ENCODE results near the gene SPATS1.
A peak's percentile ranks its signal among the peaks of the same experiment; 100 is the strongest.

SPATS1 gene

DNA sequence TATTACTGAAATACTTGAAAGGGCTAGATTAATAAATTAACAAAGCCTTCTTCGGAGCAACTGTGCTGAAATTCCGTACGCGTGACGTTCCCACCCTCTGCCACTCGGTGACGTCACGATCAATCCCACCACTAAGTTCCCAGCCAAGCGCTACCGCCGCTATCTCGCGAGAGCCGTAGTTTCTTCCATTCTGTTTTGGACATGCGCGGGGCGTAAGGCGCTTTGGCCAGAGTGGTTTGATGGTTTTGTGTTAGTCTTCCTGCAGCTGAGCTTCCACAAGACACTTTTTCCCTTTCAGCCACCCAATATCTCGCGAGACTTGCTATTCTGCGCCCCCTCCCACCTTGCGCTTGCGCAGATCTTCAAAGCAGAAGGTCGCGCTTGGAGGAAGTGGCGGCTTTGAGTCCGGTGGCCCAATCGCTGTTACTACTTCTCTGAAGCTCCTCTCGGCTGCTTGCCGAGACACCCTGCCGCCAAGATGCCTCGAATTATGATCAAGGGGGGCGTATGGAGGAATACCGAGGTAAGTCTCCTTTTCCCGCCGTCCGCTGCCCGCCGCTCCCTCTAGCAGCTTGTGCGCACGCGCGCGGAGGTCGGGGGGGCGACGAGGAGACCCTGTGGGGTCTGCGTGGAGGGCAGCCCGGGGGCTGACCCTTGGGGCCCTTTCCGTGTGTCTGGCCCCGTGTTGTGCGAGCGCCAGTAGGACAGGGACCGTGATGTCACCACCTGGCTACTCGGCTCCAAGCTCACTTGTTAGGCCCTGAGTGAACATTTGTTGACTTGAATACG, 45.1 kb downstream of the SPATS1 start, which contains the start of gene CDC5L:
Gene CDC5L, plus strand, starts transcription at position 361 of the 789 bp plus-strand sequence. Its CDS starts 118 bp downstream, at position 479.
- TF ChIP-seq, protein P1, sequence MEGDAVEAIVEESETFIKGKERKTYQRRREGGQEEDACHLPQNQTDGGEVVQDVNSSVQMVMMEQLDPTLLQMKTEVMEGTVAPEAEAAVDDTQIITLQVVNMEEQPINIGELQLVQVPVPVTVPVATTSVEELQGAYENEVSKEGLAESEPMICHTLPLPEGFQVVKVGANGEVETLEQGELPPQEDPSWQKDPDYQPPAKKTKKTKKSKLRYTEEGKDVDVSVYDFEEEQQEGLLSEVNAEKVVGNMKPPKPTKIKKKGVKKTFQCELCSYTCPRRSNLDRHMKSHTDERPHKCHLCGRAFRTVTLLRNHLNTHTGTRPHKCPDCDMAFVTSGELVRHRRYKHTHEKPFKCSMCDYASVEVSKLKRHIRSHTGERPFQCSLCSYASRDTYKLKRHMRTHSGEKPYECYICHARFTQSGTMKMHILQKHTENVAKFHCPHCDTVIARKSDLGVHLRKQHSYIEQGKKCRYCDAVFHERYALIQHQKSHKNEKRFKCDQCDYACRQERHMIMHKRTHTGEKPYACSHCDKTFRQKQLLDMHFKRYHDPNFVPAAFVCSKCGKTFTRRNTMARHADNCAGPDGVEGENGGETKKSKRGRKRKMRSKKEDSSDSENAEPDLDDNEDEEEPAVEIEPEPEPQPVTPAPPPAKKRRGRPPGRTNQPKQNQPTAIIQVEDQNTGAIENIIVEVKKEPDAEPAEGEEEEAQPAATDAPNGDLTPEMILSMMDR (IDR thresholded peaks at IDR 0.05; ENCODE audit: control insufficient read depth, extremely low read depth, insufficient read depth): no peak
- peak within 1 kb of the TSS; percentile 85 for H3K4me3 ChIP-seq (ENCODE audit: low read depth, low read length)
- peak; percentile 96 for DNase-seq (ENCODE audit: low read depth)

DNA sequence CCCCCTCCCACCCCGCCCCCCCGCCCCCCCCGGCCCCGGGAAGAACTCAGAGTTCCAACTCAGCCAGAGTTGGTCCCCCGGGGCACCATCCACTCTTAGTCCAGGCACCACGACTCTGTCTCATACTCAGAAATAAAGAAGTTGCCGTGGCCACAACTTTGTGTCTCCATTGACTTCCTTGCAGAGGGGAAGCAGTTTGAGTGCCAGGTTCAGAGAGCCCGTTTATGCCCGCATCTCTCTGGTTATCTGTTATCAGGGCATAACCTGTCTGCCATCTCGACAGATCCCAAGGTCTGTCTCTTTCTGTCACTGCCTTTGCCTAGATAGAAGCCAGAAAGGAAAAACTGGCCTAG, 45.7 kb downstream of the SPATS1 start:
- peak overlapping the region; percentile 85 for H3K4me3 ChIP-seq (ENCODE audit: low read depth, low read length)
- TF ChIP-seq, protein P1 (IDR thresholded peaks at IDR 0.05; ENCODE audit: control insufficient read depth, extremely low read depth, insufficient read depth): no peak
- DNase-seq (ENCODE audit: low read depth): no peak

DNA sequence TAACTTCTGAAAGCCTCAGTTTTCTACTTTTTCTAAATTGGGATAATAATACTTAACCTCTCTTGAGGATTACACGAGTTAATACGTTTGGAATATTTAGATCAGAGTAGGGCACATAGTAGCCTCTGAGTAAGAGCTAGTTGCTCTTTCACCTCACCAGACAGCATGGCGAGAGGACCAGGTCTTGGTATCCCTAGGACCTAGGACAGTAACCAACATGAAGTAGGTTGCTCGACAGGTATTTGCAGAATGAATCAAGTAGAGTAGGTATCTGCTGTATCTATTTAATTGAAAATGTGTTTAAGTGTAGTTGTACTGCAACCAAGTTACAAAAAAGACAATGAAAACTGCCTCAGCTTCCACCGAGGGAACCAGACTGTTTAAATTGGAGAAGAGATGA, 46.4 kb downstream of the SPATS1 start:
- no peak for DNase-seq (ENCODE audit: low read depth)
- TF ChIP-seq, protein P1 (IDR thresholded peaks at IDR 0.05; ENCODE audit: control insufficient read depth, extremely low read depth, insufficient read depth): no peak
- peak overlapping the region; percentile 85 for H3K4me3 ChIP-seq (ENCODE audit: low read depth, low read length)

DNA sequence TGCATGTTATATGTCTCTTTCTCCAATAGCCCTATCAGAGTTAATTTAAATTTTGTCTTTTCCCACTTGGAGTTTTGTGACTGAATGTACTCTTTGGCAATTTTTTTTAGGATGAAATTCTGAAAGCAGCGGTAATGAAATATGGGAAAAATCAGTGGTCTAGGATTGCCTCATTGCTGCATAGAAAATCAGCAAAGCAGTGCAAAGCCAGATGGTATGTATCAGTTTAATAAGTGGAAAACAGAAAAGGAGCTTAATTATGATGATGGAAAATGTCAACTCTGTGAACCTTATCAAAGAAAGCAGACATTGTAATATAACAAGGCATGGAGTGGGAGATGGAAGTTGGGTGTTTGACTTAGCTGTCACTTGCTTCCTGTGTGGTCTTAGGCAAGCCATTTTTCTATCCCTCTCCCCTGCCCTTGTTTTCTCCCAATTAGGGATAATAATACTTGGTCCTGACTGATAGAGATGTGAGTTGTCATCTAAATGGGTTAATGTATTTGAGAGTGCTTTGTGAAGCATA, 47.8 kb downstream of the SPATS1 start:
- DNase-seq (ENCODE audit: low read depth): no peak
- TF ChIP-seq, protein P1 (IDR thresholded peaks at IDR 0.05; ENCODE audit: control insufficient read depth, extremely low read depth, insufficient read depth): no peak
- no peak overlapping the region for H3K4me3 ChIP-seq (ENCODE audit: low read depth, low read length)

Measured in LNCaP clone FGC (cell line).